ENCODE measurements around the gene SPART. TPM values are rescaled to one million over a fixed set of nuclear protein-coding genes. Genes with fewer than 3 reads are reported as not detected.

Gene SPART
- total and polyA plus RNA-seq, 2 of the 8 experiments (the other 6 are each of a cell fraction or from before 2014, with no cell fraction given): 27.2 to 74.1 TPM

DNA sequence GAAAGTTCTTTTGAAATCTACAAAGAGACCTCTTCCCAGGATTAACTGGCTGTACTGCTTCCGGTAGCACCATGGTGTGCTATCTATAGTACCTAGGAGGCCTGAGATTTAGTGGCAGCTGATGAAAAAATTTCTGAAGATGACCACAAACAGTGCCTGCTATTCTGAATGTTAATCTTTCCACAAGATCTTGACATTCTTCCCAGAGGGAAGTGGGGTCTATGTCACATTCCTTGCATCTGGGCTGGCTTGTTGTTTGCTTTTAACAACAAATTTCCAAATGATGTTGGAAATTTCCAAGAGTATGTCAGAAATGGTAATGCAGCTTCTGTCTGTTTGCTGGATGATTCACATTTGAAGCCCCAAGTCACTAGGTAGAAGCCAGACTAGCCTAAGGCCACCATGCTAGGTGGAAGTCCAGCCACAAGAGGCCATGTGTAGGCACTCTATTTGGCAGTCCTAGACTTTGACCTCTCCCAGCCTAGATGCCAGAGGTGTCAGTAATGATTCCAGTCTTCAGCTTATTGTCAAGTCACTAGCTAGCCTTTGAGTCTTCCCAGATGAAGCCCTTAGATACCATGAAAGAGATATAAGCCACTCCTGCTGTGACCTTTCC is 22.1 kb downstream of the SPART start:
- H2BK15ac ChIP-seq (ENCODE audit: low read length): no peak overlapping the region
- DNase-seq (ENCODE audit: low read depth in 1 of 2, low spot score in 2 of 2) (no peak), FAIRE-seq (no peak)
- H3K27ac ChIP-seq (ENCODE audit: low read depth, low read length): no peak overlapping the region
- H4K5ac ChIP-seq (ENCODE audit: insufficient read length, low read depth, low read length): peak overlapping the region; percentile 18
- TF ChIP-seq RNF2 (IDR thresholded peaks at IDR 0.05; ENCODE audit: borderline replicate concordance, low read depth, low read length, missing control alignments, poor library complexity, severe bottlenecking) (no peak), KDM5A (IDR thresholded peaks at IDR 0.05; ENCODE audit: low read length) (no peak), TEAD4 (IDR thresholded peaks at IDR 0.05; ENCODE audit: low read depth, low read length) (no peak), TAF7 (optimal IDR thresholded peaks at IDR 0.05; ENCODE audit: borderline replicate concordance, low read depth, low read length) (no peak), TAF1 (IDR thresholded peaks at IDR 0.05; ENCODE audit: low read depth, low read length) (no peak)
- TF ChIP-seq, protein P1, sequence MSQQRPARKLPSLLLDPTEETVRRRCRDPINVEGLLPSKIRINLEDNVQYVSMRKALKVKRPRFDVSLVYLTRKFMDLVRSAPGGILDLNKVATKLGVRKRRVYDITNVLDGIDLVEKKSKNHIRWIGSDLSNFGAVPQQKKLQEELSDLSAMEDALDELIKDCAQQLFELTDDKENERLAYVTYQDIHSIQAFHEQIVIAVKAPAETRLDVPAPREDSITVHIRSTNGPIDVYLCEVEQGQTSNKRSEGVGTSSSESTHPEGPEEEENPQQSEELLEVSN (IDR thresholded peaks at IDR 0.05): no peak
- ChIA-PET POLR2A (ENCODE audit: partially characterized antibody) (interaction anchor here (4.7 kb wide), 1 partner anchor 26 kb away, joined by 30 read pairs; the partner anchor contains the start of gene CCDC169), CTCF (ENCODE audit: partially characterized antibody) (interaction anchor here (1.1 to 2.1 kb wide), 3 partner anchors 13 to 41 kb away, joined by 5 to 6 read pairs (median 5); no protein-coding TSS in a partner anchor)
- peak overlapping the region; percentile 2 for H3K4ac ChIP-seq (replicated peaks; ENCODE audit: insufficient read length, low read depth, low read length)
- H3K4me1 ChIP-seq (replicated peaks in 1 of 4; ENCODE audit: control insufficient read depth in 3 of 4, insufficient read depth in 4 of 4, low read length in 3 of 4): peaks cover 0 to 7% (median 3%) of the 10 kb centered on the region in 4 experiments; a peak in 3 of 7 replicates
- H4K20me1 ChIP-seq (replicated peaks in 1 of 2; ENCODE audit: control insufficient read depth in 1 of 2, insufficient read depth in 2 of 2, low read length in 2 of 2): no peaks in the 10 kb centered on the region
- peak overlapping the region; percentile 13 for H3K56ac ChIP-seq (replicated peaks; ENCODE audit: insufficient read length, low read depth, low read length)
- no peaks in the 10 kb centered on the region for H3K79me2 ChIP-seq (ENCODE audit: control insufficient read depth in 1 of 2, insufficient read depth in 2 of 2, low read length in 2 of 2)
- H3K79me1 ChIP-seq (ENCODE audit: low read depth, low read length): peaks cover 2% of the 10 kb centered on the region; the same call in 1 of the 2 replicates
- no peak overlapping the region; the same call in 1 of the 2 replicates for H2AK5ac ChIP-seq (ENCODE audit: low read depth, low read length)
- no peak overlapping the region for H3K23ac ChIP-seq (ENCODE audit: insufficient read length)
- H3K23me2 ChIP-seq (ENCODE audit: low read depth, low read length): no peaks in the 10 kb centered on the region
- H2BK12ac ChIP-seq (ENCODE audit: low read depth, low read length): 0 out of 2 replicates have a peak overlapping the region, but pooled peaks have one; percentile 30
- H3K4me3 ChIP-seq (ENCODE audit: extremely low read depth in 1 of 4, insufficient read depth in 2 of 4, low read depth in 3 of 4, low read length in 4 of 4): no peak overlapping the region
- no peak overlapping the region for H2AFZ ChIP-seq (ENCODE audit: low read length)
- H2BK120ac ChIP-seq (replicated peaks; ENCODE audit: low read depth, low read length): peak overlapping the region; percentile 41
- H3K18ac ChIP-seq (ENCODE audit: extremely low read depth, low read length): peak overlapping the region; percentile 71; the same call in 1 of the 2 replicates
- no peaks in the 10 kb centered on the region for H3K27me3 ChIP-seq (replicated peaks in 1 of 4; ENCODE audit: control insufficient read depth in 3 of 4, extremely low read depth in 1 of 4, insufficient read depth in 3 of 4, low read length in 3 of 4)
- H3K9me3 ChIP-seq (ENCODE audit: insufficient read depth in 2 of 2, low read depth in 1 of 2, low read length in 1 of 2): no peaks in the 10 kb centered on the region
- H3K4me2 ChIP-seq (ENCODE audit: insufficient read depth in 1 of 2, low read depth in 2 of 2, low read length in 2 of 2): no peak overlapping the region
- no peak overlapping the region for H3K9ac ChIP-seq (replicated peaks in 1 of 4; ENCODE audit: extremely low read depth in 1 of 4, low read depth in 3 of 4, low read length in 3 of 4)
- peak overlapping the region; percentile 67; the same call in 1 of the 2 replicates for H2BK5ac ChIP-seq (ENCODE audit: low read depth, low read length)
- no peak overlapping the region for H3K14ac ChIP-seq (ENCODE audit: insufficient read length)
- H2BK20ac ChIP-seq (ENCODE audit: low read length): peak overlapping the region; percentile 10; the same call in 1 of the 2 replicates
- H3K36me3 ChIP-seq (ENCODE audit: control insufficient read depth in 2 of 4, insufficient read depth in 4 of 4, low read length in 3 of 4): peaks cover 0 to 44% (median 7%) of the 10 kb centered on the region in 4 experiments; a peak in 3 of 8 replicates
- 92% methylated on average over 1 of the region's 1 CpG; no CpG with 5 or more reads in 1 of the 2 experiments for WGBS, 2 experiments (ENCODE audit: extremely low coverage in 1 of 2, insufficient coverage in 1 of 2, insufficient read length in 1 of 2, insufficient replicate concordance in 2 of 2, low coverage in 1 of 2, low lambda C conversion rate in 2 of 2, missing lambda C conversion rate in 1 of 2)
- peak overlapping the region; percentile 20 for H4K91ac ChIP-seq (replicated peaks; ENCODE audit: insufficient read length, low read length)
- no peak overlapping the region for H4K8ac ChIP-seq (ENCODE audit: extremely low read depth, insufficient read depth, low read length)

Data from H1 (cell line).